Measurements from ENCODE around the gene SKAP1.
"Not testable (repeated sequence)": the region's sequence is repeated elsewhere in the genome, so short reads cannot be mapped to it uniquely, and the experiment has no call there.

Gene SKAP1

GRCh38 chr17:48427598-48427997 lies 2.4 kb downstream of the SKAP1 start:
- no peak for TF ChIP-seq ZFX (IDR thresholded peaks at IDR 0.05; ENCODE audit: borderline replicate concordance)
- TF ChIP-seq, protein P1, sequence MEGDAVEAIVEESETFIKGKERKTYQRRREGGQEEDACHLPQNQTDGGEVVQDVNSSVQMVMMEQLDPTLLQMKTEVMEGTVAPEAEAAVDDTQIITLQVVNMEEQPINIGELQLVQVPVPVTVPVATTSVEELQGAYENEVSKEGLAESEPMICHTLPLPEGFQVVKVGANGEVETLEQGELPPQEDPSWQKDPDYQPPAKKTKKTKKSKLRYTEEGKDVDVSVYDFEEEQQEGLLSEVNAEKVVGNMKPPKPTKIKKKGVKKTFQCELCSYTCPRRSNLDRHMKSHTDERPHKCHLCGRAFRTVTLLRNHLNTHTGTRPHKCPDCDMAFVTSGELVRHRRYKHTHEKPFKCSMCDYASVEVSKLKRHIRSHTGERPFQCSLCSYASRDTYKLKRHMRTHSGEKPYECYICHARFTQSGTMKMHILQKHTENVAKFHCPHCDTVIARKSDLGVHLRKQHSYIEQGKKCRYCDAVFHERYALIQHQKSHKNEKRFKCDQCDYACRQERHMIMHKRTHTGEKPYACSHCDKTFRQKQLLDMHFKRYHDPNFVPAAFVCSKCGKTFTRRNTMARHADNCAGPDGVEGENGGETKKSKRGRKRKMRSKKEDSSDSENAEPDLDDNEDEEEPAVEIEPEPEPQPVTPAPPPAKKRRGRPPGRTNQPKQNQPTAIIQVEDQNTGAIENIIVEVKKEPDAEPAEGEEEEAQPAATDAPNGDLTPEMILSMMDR (IDR thresholded peaks at IDR 0.05): no peak
- no peak overlapping the region for H3K27ac ChIP-seq

GRCh38 chr17:48426761-48427500 lies 3.1 kb downstream of the SKAP1 start:
- no peak for TF ChIP-seq ZFX (IDR thresholded peaks at IDR 0.05; ENCODE audit: borderline replicate concordance)
- H3K27ac ChIP-seq: no peak overlapping the region

DNA sequence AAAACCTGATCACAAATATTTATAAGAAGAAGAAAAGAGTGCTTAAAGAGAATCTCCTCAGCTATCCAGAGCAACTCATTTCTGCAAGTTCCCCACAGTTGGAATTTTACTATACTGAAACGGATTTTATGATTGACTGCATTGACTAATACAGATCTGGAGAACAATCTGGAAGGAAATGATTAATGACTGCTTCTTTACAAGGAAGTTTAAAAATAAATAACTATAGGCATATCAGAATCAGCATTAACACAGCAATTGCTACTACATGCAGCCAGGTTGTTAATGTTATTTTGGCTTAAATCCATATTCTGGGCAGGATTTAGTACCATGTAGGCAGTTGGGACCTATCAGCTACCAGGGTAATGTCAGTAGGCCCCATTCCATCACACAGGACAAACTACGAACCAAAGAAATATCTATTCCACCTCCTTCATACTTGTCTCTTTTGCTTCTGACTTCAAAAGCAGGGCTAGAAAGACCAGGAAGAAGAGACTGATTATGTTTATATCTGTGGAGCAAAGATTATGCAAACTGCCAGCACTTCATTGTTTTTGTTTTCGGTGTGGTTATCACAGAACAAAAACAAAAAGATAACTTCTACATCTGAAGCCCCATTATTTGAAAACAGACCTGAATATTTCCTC lies 3.9 kb downstream of the SKAP1 start:
- H3K27ac ChIP-seq: no peak overlapping the region
- TF ChIP-seq, protein P1 (IDR thresholded peaks at IDR 0.05): no peak
- no peak for TF ChIP-seq ZFX (IDR thresholded peaks at IDR 0.05; ENCODE audit: borderline replicate concordance)

DNA sequence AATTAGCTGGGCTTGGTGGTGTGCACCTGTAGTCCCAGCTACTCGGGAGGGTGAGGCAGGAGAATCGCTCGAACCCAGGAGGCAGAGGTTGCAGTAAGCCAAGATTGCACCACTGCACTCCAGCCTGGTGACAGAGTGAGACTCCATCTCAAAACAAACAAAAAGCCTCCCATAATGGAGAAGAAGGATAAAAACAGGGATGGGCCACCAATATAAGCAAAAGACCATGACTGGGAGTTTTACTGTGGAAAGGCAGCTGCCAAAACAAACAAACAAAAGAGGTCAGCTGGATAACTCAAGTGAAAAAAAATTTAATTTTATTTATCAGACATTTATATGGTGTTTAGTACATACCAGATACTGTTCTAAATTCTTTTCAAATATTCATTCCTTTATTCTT lies 8.0 kb downstream of the SKAP1 start:
- H3K27ac ChIP-seq: not testable (repeated sequence)

GRCh38 chr17:48420823-48421222 lies 9.2 kb downstream of the SKAP1 start:
- no peak overlapping the region for H3K27ac ChIP-seq
- TF ChIP-seq ZFX (IDR thresholded peaks at IDR 0.05; ENCODE audit: borderline replicate concordance): no peak
- TF ChIP-seq, protein P1 (IDR thresholded peaks at IDR 0.05): no peak

- TF ChIP-seq, protein P1 (IDR thresholded peaks at IDR 0.05): no peak
- no peak for TF ChIP-seq ZFX (IDR thresholded peaks at IDR 0.05; ENCODE audit: borderline replicate concordance)
- H3K27ac ChIP-seq: no peak overlapping the region
These were observed 13.0 kb downstream of the SKAP1 start for GRCh38 chr17:48416971-48417370.

DNA sequence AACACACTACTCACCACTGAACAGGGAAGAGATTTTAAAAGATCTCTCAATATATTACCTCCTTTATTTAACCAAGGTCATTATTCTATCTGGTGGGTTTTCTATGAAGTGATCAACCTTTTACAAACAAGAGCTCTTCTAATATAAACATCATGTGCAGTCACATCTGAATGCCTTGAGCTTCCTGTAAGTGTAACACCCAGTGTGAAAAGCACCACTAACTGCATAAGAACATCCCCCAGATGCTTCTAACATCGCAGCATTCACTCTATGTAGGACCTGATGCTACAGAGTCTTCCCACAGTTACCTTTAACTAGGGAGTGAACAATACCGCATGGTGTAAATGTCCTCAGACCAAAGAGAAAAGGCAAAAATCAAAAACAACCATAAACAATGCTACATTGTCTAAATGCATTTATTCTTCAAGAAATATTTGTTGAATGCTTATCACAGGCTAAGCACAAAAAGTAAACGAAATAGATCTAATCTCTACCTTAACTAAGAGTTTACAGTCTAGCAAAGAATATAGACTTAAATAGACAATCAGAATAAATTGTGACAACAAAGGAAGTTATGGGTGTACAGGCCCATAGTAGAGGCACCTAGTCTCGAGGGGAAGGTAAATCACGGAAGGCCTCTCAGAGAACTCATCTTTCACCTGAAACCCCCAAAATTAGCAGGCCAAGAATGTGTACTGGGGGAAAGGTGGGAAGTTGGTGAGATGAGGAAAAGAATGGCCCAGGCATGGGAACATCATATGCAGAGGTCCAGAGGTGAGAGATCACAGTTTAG lies 16.2 kb downstream of the SKAP1 start:
- no peak for TF ChIP-seq ZFX (IDR thresholded peaks at IDR 0.05; ENCODE audit: borderline replicate concordance)
- TF ChIP-seq, protein P1 (IDR thresholded peaks at IDR 0.05): no peak
- H3K27ac ChIP-seq: no peak overlapping the region

GRCh38 chr17:48412841-48413240 lies 17.2 kb downstream of the SKAP1 start:
- no peak for TF ChIP-seq ZFX (IDR thresholded peaks at IDR 0.05; ENCODE audit: borderline replicate concordance)
- TF ChIP-seq, protein P1 (IDR thresholded peaks at IDR 0.05): no peak
- no peak overlapping the region for H3K27ac ChIP-seq

GRCh38 chr17:48410821-48411220 lies 19.2 kb downstream of the SKAP1 start:
- not testable (repeated sequence) for H3K27ac ChIP-seq
